HepG2 (cell line): Measurements from ENCODE around the gene XPR1. TPM values are rescaled to one million over a fixed set of nuclear protein-coding genes. Genes with fewer than 3 reads are reported as not detected.
A peak's percentile ranks its signal among the peaks of the same experiment; 100 is the strongest.

Experiments
- AKAP8 ChIP-seq: sonication (generic); formaldehyde crosslinking; IDR thresholded peaks from 2 replicates; pipeline ENCODE4 v1.5.1; 2020; ENCODE audit warnings: mild to moderate bottlenecking, missing genetic modification reagents
- ATF4 ChIP-seq, 2 experiments: fragments of 450-650 bp in 1 of 2; sonication (generic) in 1 of 2; formaldehyde crosslinking; IDR thresholded peaks; 2 replicates each; pipeline versions ENCODE4 v1.5.0 to v1.8.0; 2020 to 2022; ENCODE audit warnings: mild to moderate bottlenecking in 1 of 2, missing genetic modification reagents in 1 of 2
- CENPBD1 ChIP-seq: sonication (generic); formaldehyde crosslinking; IDR thresholded peaks from 2 replicates; pipeline ENCODE4 v1.8.0; 2022; ENCODE audit warnings: missing genetic modification reagents, low read depth, mild to moderate bottlenecking, borderline replicate concordance
- CERS6 ChIP-seq: sonication (generic); formaldehyde crosslinking; IDR thresholded peaks from 2 replicates; pipeline ENCODE4 v1.5.0; 2020; ENCODE audit warnings: missing genetic modification reagents
- ETS1 ChIP-seq: sonication (generic); formaldehyde crosslinking; IDR thresholded peaks from 2 replicates; pipeline ENCODE4 v1.4.0; 2020; ENCODE audit warnings: missing genetic modification reagents
- FOXP1 ChIP-seq, 2 experiments: fragments of 450-650 bp in 1 of 2; IDR thresholded peaks; 2 replicates each; pipeline ENCODE4 v1.6.1; 2017 to 2018; ENCODE audit warnings: antibody characterized with exemption in 1 of 2
- GATAD1 ChIP-seq: IDR thresholded peaks from 2 replicates; pipeline ENCODE4 v1.6.1; 2016; ENCODE audit warnings: missing genetic modification reagents, missing compliant biosample characterization
- HDAC2 ChIP-seq: sonication (generic); formaldehyde crosslinking; IDR thresholded peaks from 2 replicates; pipeline ENCODE4 v1.4.0; 2020; ENCODE audit warnings: missing genetic modification reagents
- HMG20A ChIP-seq: IDR thresholded peaks from 2 replicates; pipeline ENCODE4 v1.6.1; 2016; ENCODE audit warnings: borderline replicate concordance
- HNF4G ChIP-seq, 2 experiments: sonication (generic) in 1 of 2; formaldehyde crosslinking in 1 of 2; IDR thresholded peaks; 2 replicates each; pipeline versions ENCODE4 v1.4.0 to v1.6.1; 2011 to 2020; ENCODE audit warnings: borderline replicate concordance in 2 of 2, low read depth in 2 of 2, mild to moderate bottlenecking in 2 of 2, low read length in 1 of 2, missing genetic modification reagents in 1 of 2, moderate library complexity in 1 of 2
- HNRNPL ChIP-seq: fragments of 200-400 bp; formaldehyde crosslinking; IDR thresholded peaks from 2 replicates; pipeline ENCODE4 v1.6.1; 2017; ENCODE audit warnings: mild to moderate bottlenecking, low read depth, low read length
- KLF11 ChIP-seq: IDR thresholded peaks from 2 replicates; pipeline ENCODE4 v1.6.1; 2016; ENCODE audit warnings: missing compliant biosample characterization
- KLF12 ChIP-seq: sonication (generic); formaldehyde crosslinking; IDR thresholded peaks from 2 replicates; pipeline ENCODE4 v1.4.0; 2020; ENCODE audit warnings: missing genetic modification reagents, borderline replicate concordance
- MEIS2 ChIP-seq: sonication (generic); formaldehyde crosslinking; IDR thresholded peaks from 2 replicates; pipeline ENCODE4 v1.9.0; 2021; ENCODE audit warnings: mild to moderate bottlenecking, missing genetic modification reagents
- MXD3 ChIP-seq: IDR thresholded peaks from 2 replicates; pipeline ENCODE4 v1.6.1; 2016; ENCODE audit warnings: mild to moderate bottlenecking, missing biosample characterization, missing genetic modification reagents
- POLR2A ChIP-seq, 2 experiments: IDR thresholded peaks; 2 replicates each; pipeline ENCODE4 v1.6.1; 2011; ENCODE audit warnings: low read depth in 2 of 2, low read length in 2 of 2, mild to moderate bottlenecking in 1 of 2, moderate library complexity in 1 of 2; ENCODE audit not compliant: insufficient read depth in 1 of 2
- ZBTB7B ChIP-seq: sonication (generic); formaldehyde crosslinking; IDR thresholded peaks from 2 replicates; pipeline ENCODE4 v1.4.0; 2020; ENCODE audit warnings: missing genetic modification reagents
- ZFAT ChIP-seq: sonication (generic); formaldehyde crosslinking; conservative IDR thresholded peaks from 2 replicates; pipeline ENCODE4 v1.8.1; 2023; ENCODE audit warnings: missing genetic modification reagents, inconsistent platforms
- ZFP41 ChIP-seq: sonication (generic); formaldehyde crosslinking; IDR thresholded peaks from 2 replicates; pipeline ENCODE4 v1.4.0; 2020; ENCODE audit warnings: mild to moderate bottlenecking, missing genetic modification reagents, borderline replicate concordance
- ZNF235 ChIP-seq: sonication (generic); formaldehyde crosslinking; IDR thresholded peaks from 2 replicates; pipeline ENCODE4 v1.8.1; 2023; ENCODE audit warnings: mild to moderate bottlenecking, missing genetic modification reagents, borderline replicate concordance
- ZNF296 ChIP-seq: sonication (generic); formaldehyde crosslinking; conservative IDR thresholded peaks from 2 replicates; pipeline ENCODE4 v1.5.0; 2020; ENCODE audit warnings: mild to moderate bottlenecking, missing genetic modification reagents
- ZNF382 ChIP-seq: sonication (generic); formaldehyde crosslinking; IDR thresholded peaks from 2 replicates; pipeline ENCODE4 v1.5.0; 2020; ENCODE audit warnings: missing genetic modification reagents, mild to moderate bottlenecking, borderline replicate concordance
- ZNF501 ChIP-seq: sonication (generic); formaldehyde crosslinking; IDR thresholded peaks from 2 replicates; pipeline ENCODE4 v1.5.1; 2020; ENCODE audit warnings: mild to moderate bottlenecking, moderate library complexity, missing genetic modification reagents
- ZNF577 ChIP-seq: sonication (generic); formaldehyde crosslinking; IDR thresholded peaks from 2 replicates; pipeline ENCODE4 v1.4.0; 2020; ENCODE audit warnings: mild to moderate bottlenecking, low read depth, missing genetic modification reagents, borderline replicate concordance
- ZNF670 ChIP-seq: sonication (generic); formaldehyde crosslinking; IDR thresholded peaks from 2 replicates; pipeline ENCODE4 v1.8.0; 2022; ENCODE audit warnings: mild to moderate bottlenecking, missing genetic modification reagents, borderline replicate concordance
- ZNF724P ChIP-seq: sonication (generic); formaldehyde crosslinking; IDR thresholded peaks from 2 replicates; pipeline ENCODE4 v1.8.0; 2022; ENCODE audit warnings: missing genetic modification reagents, borderline replicate concordance
- ZNF737 ChIP-seq: sonication (generic); formaldehyde crosslinking; IDR thresholded peaks from 2 replicates; pipeline ENCODE4 v1.5.0; 2020; ENCODE audit warnings: missing genetic modification reagents, mild to moderate bottlenecking, borderline replicate concordance
- ZNF768 ChIP-seq: sonication (generic); formaldehyde crosslinking; IDR thresholded peaks from 2 replicates; pipeline ENCODE4 v1.4.0; 2020; ENCODE audit warnings: missing genetic modification reagents
- polyA plus RNA-seq, 8 experiments: library from polyadenylated mRNA; depleted of rRNA in 3 of 8; stranded (reverse) in 7 of 8; unstranded in 1 of 8; fragments of >200 nt; fragmentation: Illumina TruSeq in 4 of 8; extraction: Trizol in 4 of 8; gene quantifications; 2 replicates each; pipeline versions ENCODE4 v1.2.1 to v1.2.3, GENCODE V29; 2011 to 2016; ENCODE audit warnings: low read depth in 4 of 8, missing spikeins in 1 of 8, mixed read lengths in 1 of 8; ENCODE audit not compliant: insufficient read depth in 1 of 8
- total RNA-seq, 5 experiments: library from RNA; depleted of rRNA; stranded (reverse); fragments of >200 nt; fragmentation: Illumina TruSeq; extraction: Trizol; gene quantifications; 2 replicates each; pipeline ENCODE4 v1.2.3, GENCODE V29; 2016; ENCODE audit warnings: low read depth in 1 of 5

XPR1 gene
- total and polyA plus RNA-seq, 2 of the 13 experiments (the other 11 are each of a cell fraction or from before 2014, with no cell fraction given): 22.3 to 23.6 TPM

GRCh38 chr1:180925471-180926051, 293.7 kb downstream of the XPR1 start (continued):
- TF ChIP-seq ZNF737 (CRISPR knock-in tag): no peak
- TF ChIP-seq HNF4G (IDR thresholded peaks at IDR 0.05; ENCODE audit: borderline replicate concordance, low read depth, low read length): peak; percentile 88
- no peak; the same call in 1 of the 2 replicates for TF ChIP-seq HNF4G (CRISPR knock-in tag; IDR thresholded peaks at IDR 0.05; ENCODE audit: borderline replicate concordance, low read depth)
- TF ChIP-seq CERS6 (CRISPR knock-in tag): no peak
- TF ChIP-seq ZNF768 (CRISPR knock-in tag): no peak
- TF ChIP-seq ZNF577 (CRISPR knock-in tag): no peak
- no peak for TF ChIP-seq ZNF382
- TF ChIP-seq ZNF670: 0 out of 2 replicates have a peak, but pooled peaks have one; percentile 8
- no peak for TF ChIP-seq ZNF235
- TF ChIP-seq ZNF724P: no peak
- no peak; the same call in 1 of the 2 replicates for TF ChIP-seq ZNF501 (CRISPR knock-in tag)
- no peak for TF ChIP-seq AKAP8 (CRISPR knock-in tag)
- no peak for TF ChIP-seq MEIS2
- TF ChIP-seq HDAC2 (CRISPR knock-in tag): peak; percentile 75; the same call in 1 of the 2 replicates
- TF ChIP-seq ETS1: no peak
- no peak for TF ChIP-seq GATAD1 (CRISPR knock-in tag)
- TF ChIP-seq ATF4 (CRISPR knock-in tag; IDR thresholded peaks at IDR 0.05): no peak
- no peak for TF ChIP-seq ZFAT (CRISPR knock-in tag)
- TF ChIP-seq POLR2A (IDR thresholded peaks at IDR 0.05; ENCODE audit: insufficient read depth in 1 of 2, low read depth in 2 of 2, low read length in 2 of 2): 0 out of 4 replicates have a peak, but pooled peaks of 1 of the 2 experiments have one; percentile 18
- no peak for TF ChIP-seq FOXP1 (IDR thresholded peaks at IDR 0.05)
- no peak for TF ChIP-seq FOXP1 (CRISPR knock-in tag; IDR thresholded peaks at IDR 0.05)
- no peak for TF ChIP-seq KLF11 (CRISPR knock-in tag)
- TF ChIP-seq ZFP41 (CRISPR knock-in tag): no peak
- TF ChIP-seq CENPBD1 (CRISPR knock-in tag): no peak
- 0 out of 2 replicates have a peak, but pooled peaks have one; percentile 53 for TF ChIP-seq HNRNPL
- no peak for TF ChIP-seq MXD3
- TF ChIP-seq ZBTB7B: peak; percentile 78; the same call in 1 of the 2 replicates
- peak; percentile 92 for TF ChIP-seq ZNF296 (CRISPR knock-in tag)
- peak; percentile 14; the same call in 1 of the 2 replicates for TF ChIP-seq HMG20A (CRISPR knock-in tag)
- TF ChIP-seq KLF12 (CRISPR knock-in tag): no peak
